ENCODE data around the gene TMEM176A. TPM values are rescaled to one million over a fixed set of nuclear protein-coding genes. Genes with fewer than 3 reads are reported as not detected.

The TMEM176A gene
- total and polyA plus RNA-seq, 2 donors from 2014 or later = 288 to 513 TPM

DNA sequence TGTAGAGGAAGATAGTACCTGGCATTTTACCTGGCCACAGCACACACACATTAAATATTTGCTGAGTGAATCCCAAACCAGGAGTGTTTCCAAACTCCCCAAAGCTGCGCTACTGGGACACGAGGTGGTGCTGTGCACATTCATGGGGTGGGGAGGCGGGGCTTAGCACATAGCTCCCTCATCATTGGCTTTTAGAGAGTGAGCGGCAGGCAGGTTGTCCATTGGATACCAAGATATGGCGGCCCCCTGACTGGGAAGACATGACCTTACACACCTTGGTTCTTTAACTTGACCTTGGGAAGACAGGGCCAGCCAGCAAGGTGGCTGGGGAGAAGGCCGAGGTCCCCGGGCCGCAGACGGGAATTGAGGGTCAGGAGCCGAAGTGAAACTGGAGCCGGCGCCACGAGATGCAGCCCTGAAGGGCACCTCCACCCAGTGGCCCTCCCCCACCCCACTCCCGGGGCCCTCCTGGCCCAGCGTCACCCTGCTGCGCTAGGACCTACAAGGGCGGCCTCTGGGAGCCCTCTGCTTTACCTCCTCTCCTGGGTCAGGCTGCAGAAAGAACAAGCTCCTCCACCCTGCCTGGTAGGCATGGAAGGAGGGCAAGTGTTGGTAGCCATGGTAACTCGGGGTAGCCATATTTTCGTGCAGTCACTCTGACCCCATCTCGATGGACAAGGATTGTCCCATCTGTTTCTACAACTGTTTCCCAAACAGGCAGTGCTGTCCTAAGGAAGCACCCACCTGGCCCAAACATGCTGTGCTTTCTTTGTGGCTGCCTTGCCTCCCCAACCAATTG is 24.0 kb downstream of the TMEM176A start:
- FAIRE-seq (no peak), DNase-seq (no peak)
- intact Hi-C loops (cut with DNase I) = no loop called here
- Histone ChIP-seq H3K9ac (ENCODE audit: low read length in 3 of 3) (no peak overlapping the region), H3K4me1 (ENCODE audit: control insufficient read depth in 2 of 3, insufficient read depth in 2 of 3, low read depth in 1 of 3, low read length in 3 of 3) (peaks cover 0 to 25% (median 14%) of the 10 kb centered on the region in 3 donors), H3K27ac (ENCODE audit: low read depth in 2 of 2, low read length in 2 of 2) (no peak overlapping the region), H3K27me3 (ENCODE audit: control insufficient read depth, insufficient read depth, low read length) (no peaks in the 10 kb centered on the region), H3K4me3 (ENCODE audit: low read length in 3 of 3) (no peak overlapping the region), H3K9me3 (ENCODE audit: control insufficient read depth in 2 of 3, insufficient read depth in 1 of 3, low read length in 3 of 3) (peaks cover 0 to 5% (median 0%) of the 10 kb centered on the region in 3 donors), H3K36me3 (ENCODE audit: control insufficient read depth in 2 of 3, insufficient read depth in 3 of 3, low read length in 3 of 3) (no peaks in the 10 kb centered on the region)
- TF ChIP-seq, protein P1, sequence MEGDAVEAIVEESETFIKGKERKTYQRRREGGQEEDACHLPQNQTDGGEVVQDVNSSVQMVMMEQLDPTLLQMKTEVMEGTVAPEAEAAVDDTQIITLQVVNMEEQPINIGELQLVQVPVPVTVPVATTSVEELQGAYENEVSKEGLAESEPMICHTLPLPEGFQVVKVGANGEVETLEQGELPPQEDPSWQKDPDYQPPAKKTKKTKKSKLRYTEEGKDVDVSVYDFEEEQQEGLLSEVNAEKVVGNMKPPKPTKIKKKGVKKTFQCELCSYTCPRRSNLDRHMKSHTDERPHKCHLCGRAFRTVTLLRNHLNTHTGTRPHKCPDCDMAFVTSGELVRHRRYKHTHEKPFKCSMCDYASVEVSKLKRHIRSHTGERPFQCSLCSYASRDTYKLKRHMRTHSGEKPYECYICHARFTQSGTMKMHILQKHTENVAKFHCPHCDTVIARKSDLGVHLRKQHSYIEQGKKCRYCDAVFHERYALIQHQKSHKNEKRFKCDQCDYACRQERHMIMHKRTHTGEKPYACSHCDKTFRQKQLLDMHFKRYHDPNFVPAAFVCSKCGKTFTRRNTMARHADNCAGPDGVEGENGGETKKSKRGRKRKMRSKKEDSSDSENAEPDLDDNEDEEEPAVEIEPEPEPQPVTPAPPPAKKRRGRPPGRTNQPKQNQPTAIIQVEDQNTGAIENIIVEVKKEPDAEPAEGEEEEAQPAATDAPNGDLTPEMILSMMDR (IDR thresholded peaks at IDR 0.05; ENCODE audit: borderline replicate concordance, extremely low read depth, insufficient read depth) = no peak

DNA sequence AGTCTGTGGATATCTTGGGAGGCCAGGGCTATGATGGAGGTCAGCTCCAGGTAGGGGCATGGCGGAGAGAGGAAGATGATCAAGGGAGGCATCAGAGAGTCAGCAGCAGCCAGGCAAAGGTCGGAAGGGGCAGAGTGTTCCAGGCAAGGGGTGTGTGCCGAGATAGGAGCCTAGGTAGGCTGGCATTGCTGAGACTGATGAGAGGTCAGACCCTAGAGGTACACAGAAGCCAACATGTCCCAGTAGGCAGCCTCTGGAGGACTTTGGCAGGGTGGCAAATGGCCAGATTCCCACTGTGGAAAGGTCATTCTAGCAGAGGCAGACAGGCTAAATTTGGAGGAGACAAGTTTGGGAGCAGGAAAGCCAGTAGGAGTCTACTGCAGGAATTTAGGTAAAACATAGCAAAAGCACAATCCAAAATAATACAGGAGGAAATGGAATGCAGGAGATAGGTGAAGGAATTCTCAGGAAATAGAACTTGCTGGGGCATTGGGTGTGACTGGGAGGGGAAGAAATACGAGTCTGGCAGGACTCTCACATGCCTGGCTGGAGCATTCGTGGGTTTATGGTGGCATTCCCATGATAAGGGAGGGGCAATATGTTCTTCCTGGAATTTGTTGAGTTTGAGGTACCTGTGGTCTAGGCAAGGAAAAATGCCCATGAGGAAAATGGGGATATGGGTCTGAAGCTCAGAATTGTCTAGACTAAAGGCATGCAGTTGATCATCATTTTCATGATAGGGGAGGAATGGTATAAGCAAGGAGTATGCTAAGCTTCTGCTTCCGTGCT is 25.7 kb downstream of the TMEM176A start:
- H3K9ac ChIP-seq (ENCODE audit: low read length in 3 of 3) = no peak overlapping the region
- H3K27ac ChIP-seq (ENCODE audit: low read depth in 2 of 2, low read length in 2 of 2) = peak overlapping the region; percentile 37 to 61
- TF ChIP-seq, protein P1 (IDR thresholded peaks at IDR 0.05; ENCODE audit: borderline replicate concordance, extremely low read depth, insufficient read depth) = no peak
- no peak overlapping the region for H3K4me3 ChIP-seq (ENCODE audit: low read length in 3 of 3)
- DNase-seq (no peak), FAIRE-seq (no peak)
- H3K36me3 ChIP-seq (ENCODE audit: control insufficient read depth in 2 of 3, insufficient read depth in 3 of 3, low read length in 3 of 3) = no peaks in the 10 kb centered on the region
- intact Hi-C loops (cut with DNase I) = no loop called here
- H3K4me1 ChIP-seq (ENCODE audit: control insufficient read depth in 2 of 3, insufficient read depth in 2 of 3, low read depth in 1 of 3, low read length in 3 of 3) = peaks cover 0 to 19% (median 6%) of the 10 kb centered on the region in 3 donors
- H3K9me3 ChIP-seq (ENCODE audit: control insufficient read depth in 2 of 3, insufficient read depth in 1 of 3, low read length in 3 of 3) = peaks cover 0 to 5% (median 0%) of the 10 kb centered on the region in 3 donors
- no peaks in the 10 kb centered on the region for H3K27me3 ChIP-seq (ENCODE audit: control insufficient read depth, insufficient read depth, low read length)

DNA sequence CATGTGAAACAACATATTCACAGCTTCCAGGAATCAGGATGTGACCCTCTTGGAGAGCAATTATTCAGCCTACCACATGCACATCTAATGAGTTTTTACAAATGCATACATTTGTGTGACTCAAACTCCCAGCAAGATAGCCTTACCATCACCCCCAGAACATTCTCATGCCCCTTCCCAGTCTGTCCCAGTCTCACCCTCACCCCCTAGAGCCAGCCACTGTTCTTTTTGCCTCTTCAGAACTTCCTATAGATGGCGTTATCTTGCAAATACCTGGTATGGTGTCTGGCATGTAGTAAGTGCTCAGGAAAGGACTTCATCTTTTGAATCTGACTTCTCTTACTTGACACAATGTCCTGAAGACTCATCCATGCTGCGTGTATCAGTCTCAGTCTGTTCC is 27.8 kb downstream of the TMEM176A start:
- Histone ChIP-seq H3K27me3 (ENCODE audit: control insufficient read depth, insufficient read depth, low read length) (no peaks in the 10 kb centered on the region), H3K9ac (ENCODE audit: low read length in 3 of 3) (no peak overlapping the region), H3K9me3 (ENCODE audit: control insufficient read depth in 2 of 3, insufficient read depth in 1 of 3, low read length in 3 of 3) (no peaks in the 10 kb centered on the region), H3K4me3 (ENCODE audit: low read length in 3 of 3) (no peak overlapping the region), H3K4me1 (ENCODE audit: control insufficient read depth in 2 of 3, insufficient read depth in 2 of 3, low read depth in 1 of 3, low read length in 3 of 3) (peaks cover 0 to 13% (median 5%) of the 10 kb centered on the region in 3 donors), H3K36me3 (ENCODE audit: control insufficient read depth in 2 of 3, insufficient read depth in 3 of 3, low read length in 3 of 3) (no peaks in the 10 kb centered on the region), H3K27ac (ENCODE audit: low read depth in 2 of 2, low read length in 2 of 2) (no peak overlapping the region)
- intact Hi-C loops (cut with DNase I) = no loop called here
- DNase-seq (no peak), FAIRE-seq (no peak)
- TF ChIP-seq, protein P1 (IDR thresholded peaks at IDR 0.05; ENCODE audit: borderline replicate concordance, extremely low read depth, insufficient read depth) = no peak

Data from kidney (tissue), 14 donors.